DOHH2 (cell line): ENCODE measurements around the gene ZNF385B.

Source experiments
- H3F3A ChIP-seq: fragments of 200-600 bp; sonication (generic), shearing (Covaris generic); 2 replicates; pipeline ENCODE4 v1.6.0; 2016; ENCODE audit warnings: antibody characterized with exemption, mild to moderate bottlenecking; ENCODE audit not compliant: control insufficient read depth, insufficient read depth
- H3K27ac ChIP-seq: fragments of 200-600 bp; sonication (generic); 2 replicates; pipeline ENCODE4 v1.5.1; 2014; ENCODE audit warnings: low read depth, mild to moderate bottlenecking, low read length, moderate library complexity
- H3K27me3 ChIP-seq: fragments of 200-600 bp; sonication (generic); 2 replicates; pipeline ENCODE4 v1.6.1; 2014; ENCODE audit warnings: mild to moderate bottlenecking, low read length, mixed read lengths; ENCODE audit not compliant: control insufficient read depth
- H3K36me3 ChIP-seq: fragments of 200-600 bp; sonication (generic); 2 replicates; pipeline ENCODE4 v1.6.1; 2014; ENCODE audit warnings: mild to moderate bottlenecking, low read length, moderate library complexity, mixed read lengths; ENCODE audit not compliant: control insufficient read depth
- H3K4me1 ChIP-seq: fragments of 200-600 bp; sonication (generic); 2 replicates; pipeline ENCODE4 v1.6.1; 2014; ENCODE audit warnings: mild to moderate bottlenecking, low read length, mixed read lengths; ENCODE audit not compliant: control insufficient read depth
- H3K4me2 ChIP-seq: fragments of 200-600 bp; sonication (generic); 2 replicates; pipeline ENCODE4 v1.6.0; 2014; ENCODE audit warnings: mild to moderate bottlenecking, low read length, moderate library complexity
- H3K4me3 ChIP-seq: fragments of 200-600 bp; sonication (generic); 2 replicates; pipeline ENCODE4 v1.5.1; 2014; ENCODE audit warnings: mild to moderate bottlenecking, low read length, mixed read lengths
- H3K79me2 ChIP-seq: fragments of 200-600 bp; sonication (generic); 2 replicates; pipeline ENCODE4 v1.6.1; 2014; ENCODE audit warnings: mild to moderate bottlenecking, low read length, mixed read lengths; ENCODE audit not compliant: control insufficient read depth
- H3K9me2 ChIP-seq: fragments of 200-600 bp; sonication (generic); replicated peaks from 2 replicates; pipeline ENCODE4 v1.6.1; 2014; ENCODE audit warnings: mild to moderate bottlenecking, low read length, mixed read lengths; ENCODE audit not compliant: control insufficient read depth
- H3K9me3 ChIP-seq: fragments of 200-600 bp; sonication (generic); 2 replicates; pipeline ENCODE4 v1.6.1; 2014; ENCODE audit warnings: antibody characterized with exemption, low read length, mixed read lengths; ENCODE audit not compliant: control insufficient read depth, insufficient read depth
- H4K20me1 ChIP-seq: fragments of 200-600 bp; sonication (generic); 2 replicates; pipeline ENCODE4 v1.6.0; 2014; ENCODE audit warnings: low read depth, mild to moderate bottlenecking, antibody characterized with exemption, low read length, moderate library complexity; ENCODE audit not compliant: control insufficient read depth, insufficient read depth
- EZH2phosphoT487 ChIP-seq: fragments of 200-600 bp; sonication (generic); IDR thresholded peaks from 2 replicates; pipeline ENCODE4 v1.6.1; 2017; ENCODE audit warnings: borderline replicate concordance, mild to moderate bottlenecking, antibody characterized with exemption, low read length, moderate library complexity, mixed read lengths
- TF ChIP-seq, protein P1 (sequence below): fragments of 200-600 bp; sonication (generic); IDR thresholded peaks from one replicate; pipeline ENCODE4 v1.5.1; 2014; ENCODE audit warnings: antibody characterized with exemption, mild to moderate bottlenecking, low read depth, low read length; ENCODE audit not compliant: poor library complexity, severe bottlenecking

Gene ZNF385B

DNA sequence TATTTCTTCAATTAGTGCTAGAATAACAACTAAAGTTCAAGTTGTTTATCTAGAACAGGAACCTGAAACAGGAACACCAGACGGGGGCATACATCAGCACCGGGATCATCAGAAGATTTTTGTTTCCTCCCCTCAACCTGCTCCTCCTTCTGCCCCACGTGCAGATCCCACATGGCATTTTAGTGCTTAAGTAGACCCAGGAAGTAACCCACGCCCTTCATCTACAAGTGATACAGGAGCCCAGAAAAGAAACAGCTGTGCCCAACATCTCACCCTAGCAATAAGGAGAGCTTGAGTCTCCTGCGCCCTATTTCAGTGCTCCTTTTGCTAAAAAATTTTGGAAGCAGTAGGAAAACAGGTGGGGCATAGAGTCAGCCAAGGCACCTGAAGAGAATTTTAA is 5.2 kb downstream of the ZNF385B start:
- no peaks in the 10 kb centered on the region for H3K9me2 ChIP-seq
- peak overlapping the region; percentile 77 for H3K4me2 ChIP-seq
- peaks cover 91% of the 10 kb centered on the region for H3K79me2 ChIP-seq
- no peak overlapping the region for H3K4me3 ChIP-seq
- no peaks in the 10 kb centered on the region for H3F3A ChIP-seq
- peaks cover 20% of the 10 kb centered on the region for H3K36me3 ChIP-seq
- no peaks in the 10 kb centered on the region for H3K27me3 ChIP-seq
- peaks cover 55% of the 10 kb centered on the region for H3K4me1 ChIP-seq
- H4K20me1 ChIP-seq = no peaks in the 10 kb centered on the region
- TF ChIP-seq EZH2phosphoT487 = no peak
- TF ChIP-seq, protein P1, sequence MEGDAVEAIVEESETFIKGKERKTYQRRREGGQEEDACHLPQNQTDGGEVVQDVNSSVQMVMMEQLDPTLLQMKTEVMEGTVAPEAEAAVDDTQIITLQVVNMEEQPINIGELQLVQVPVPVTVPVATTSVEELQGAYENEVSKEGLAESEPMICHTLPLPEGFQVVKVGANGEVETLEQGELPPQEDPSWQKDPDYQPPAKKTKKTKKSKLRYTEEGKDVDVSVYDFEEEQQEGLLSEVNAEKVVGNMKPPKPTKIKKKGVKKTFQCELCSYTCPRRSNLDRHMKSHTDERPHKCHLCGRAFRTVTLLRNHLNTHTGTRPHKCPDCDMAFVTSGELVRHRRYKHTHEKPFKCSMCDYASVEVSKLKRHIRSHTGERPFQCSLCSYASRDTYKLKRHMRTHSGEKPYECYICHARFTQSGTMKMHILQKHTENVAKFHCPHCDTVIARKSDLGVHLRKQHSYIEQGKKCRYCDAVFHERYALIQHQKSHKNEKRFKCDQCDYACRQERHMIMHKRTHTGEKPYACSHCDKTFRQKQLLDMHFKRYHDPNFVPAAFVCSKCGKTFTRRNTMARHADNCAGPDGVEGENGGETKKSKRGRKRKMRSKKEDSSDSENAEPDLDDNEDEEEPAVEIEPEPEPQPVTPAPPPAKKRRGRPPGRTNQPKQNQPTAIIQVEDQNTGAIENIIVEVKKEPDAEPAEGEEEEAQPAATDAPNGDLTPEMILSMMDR = no peak
- no peak overlapping the region for H3K27ac ChIP-seq
- no peaks in the 10 kb centered on the region for H3K9me3 ChIP-seq

DNA sequence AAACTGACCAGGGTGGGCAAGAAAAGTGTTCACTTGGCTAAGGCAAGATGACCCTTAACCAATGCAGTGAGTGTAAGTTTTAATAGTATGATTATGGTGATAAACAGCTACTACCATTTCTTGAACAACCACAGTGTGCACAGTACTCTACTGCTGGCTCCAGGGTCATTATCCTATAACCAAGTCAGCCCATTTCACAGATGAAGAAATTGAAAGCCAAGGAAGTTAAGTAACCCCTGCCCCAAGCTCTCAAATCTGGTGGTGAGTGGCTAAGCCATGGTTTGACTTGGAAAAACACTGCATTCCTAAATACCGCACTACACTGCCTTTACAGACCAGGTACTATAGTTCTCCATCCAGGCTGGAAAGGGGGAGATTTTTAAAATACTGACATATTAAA is 5.7 kb downstream of the ZNF385B start:
- Histone ChIP-seq H3K79me2 (peaks cover 94% of the 10 kb centered on the region), H3F3A (no peaks in the 10 kb centered on the region), H3K4me1 (peaks cover 55% of the 10 kb centered on the region), H3K27ac (no peak overlapping the region), H3K4me3 (no peak overlapping the region), H3K36me3 (peaks cover 20% of the 10 kb centered on the region), H3K4me2 (no peak overlapping the region; the same call in 1 of the 2 replicates), H3K27me3 (no peaks in the 10 kb centered on the region), H4K20me1 (no peaks in the 10 kb centered on the region), H3K9me3 (no peaks in the 10 kb centered on the region), H3K9me2 (no peaks in the 10 kb centered on the region)
- TF ChIP-seq, protein P1 = no peak
- TF ChIP-seq EZH2phosphoT487 = no peak

DNA sequence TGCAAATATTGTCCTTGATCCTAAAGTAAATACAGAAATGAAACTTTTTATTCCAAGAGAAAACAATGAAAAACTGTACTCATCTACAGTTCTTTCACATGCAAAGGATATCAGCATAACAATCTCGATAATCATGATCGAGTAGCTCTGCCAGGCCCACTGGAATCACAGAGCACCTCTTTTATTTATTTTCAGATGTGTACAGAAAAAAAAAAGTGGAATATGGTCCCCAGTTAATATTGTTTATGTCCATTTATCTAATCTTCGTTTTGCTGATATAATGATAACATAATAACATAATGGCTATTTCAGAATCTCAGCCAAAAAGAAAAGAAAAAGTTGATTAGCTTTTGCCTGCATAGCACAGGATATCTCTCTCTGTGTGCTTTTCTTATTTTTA is 6.5 kb downstream of the ZNF385B start:
- Histone ChIP-seq H3F3A (no peaks in the 10 kb centered on the region), H4K20me1 (no peaks in the 10 kb centered on the region), H3K4me2 (no peak overlapping the region), H3K9me3 (no peaks in the 10 kb centered on the region), H3K27ac (no peak overlapping the region), H3K4me1 (peaks cover 55% of the 10 kb centered on the region), H3K27me3 (no peaks in the 10 kb centered on the region), H3K79me2 (peaks cover 94% of the 10 kb centered on the region), H3K36me3 (peaks cover 14% of the 10 kb centered on the region), H3K9me2 (no peaks in the 10 kb centered on the region), H3K4me3 (no peak overlapping the region)
- TF ChIP-seq EZH2phosphoT487 = no peak
- TF ChIP-seq, protein P1 = no peak
